Activated naive CD4-positive, alpha-beta T cell treated with anti-CD3 and anti-CD28 coated beads for 36 hours (primary cell): Measurements from ENCODE around the gene OSCP1. TPM values are rescaled to one million over a fixed set of nuclear protein-coding genes. Genes with fewer than 3 reads are reported as not detected.

Experiments
- CTCF ChIA-PET: fragments of 350-600 bp; sonication (Branson Sonifier 250); formaldehyde crosslinking; loops from one replicate; lab custom pipeline; 2021; ENCODE audit warnings: antibody characterized with exemption; lab: Charles Lee
- DNase-seq: peaks from one replicate; pipeline ENCODE4 v3.0.0-alpha.2; 2020
- H3K27ac Mint-ChIP-seq: one replicate; pipeline ENCODE4 v1.8.0; 2021; ENCODE audit warnings: mild to moderate bottlenecking, mixed read lengths
- H3K27me3 Mint-ChIP-seq: one replicate; pipeline ENCODE4 v1.8.0; 2021; ENCODE audit warnings: low read depth, mixed read lengths
- H3K36me3 Mint-ChIP-seq: one replicate; pipeline ENCODE4 v1.8.0; 2021; ENCODE audit warnings: low read depth, mixed read lengths
- H3K4me1 Mint-ChIP-seq: one replicate; pipeline ENCODE4 v1.8.0; 2021; ENCODE audit warnings: low read depth, mixed read lengths
- H3K4me3 Mint-ChIP-seq: one replicate; pipeline ENCODE4 v1.8.0; 2021; ENCODE audit warnings: mild to moderate bottlenecking, moderate library complexity, mixed read lengths
- H3K9me3 Mint-ChIP-seq: one replicate; pipeline ENCODE4 v1.8.0; 2021; ENCODE audit warnings: mixed read lengths
- intact Hi-C: fragments of 100-400 bp; cut with micrococcal nuclease; formaldehyde crosslinking; loops from one replicate; pipeline ENCODE4 v1.15.1; 2023
- total RNA-seq, 2 experiments: library from RNA; stranded (reverse); gene quantifications; one replicate each; pipeline ENCODE4 v1.2.3, GENCODE V29; 2021

OSCP1 gene
- total RNA-seq, 2 experiments from 2014 or later, result 2.2 to 2.6 TPM

GRCh38 chr1:36369061-36369861 lies 81.0 kb downstream of the OSCP1 start:
- intact Hi-C loops, result loop anchor here (1.0 to 2.0 kb wide), 7 partner anchors 18 to 220 kb away; partner anchors contain the start of genes EVA1B and TRAPPC3
- H3K4me1 Mint-ChIP-seq, result peaks cover 67% of the 10 kb centered on the region
- H3K9me3 Mint-ChIP-seq, result no peaks in the 10 kb centered on the region
- H3K27me3 Mint-ChIP-seq, result no peaks in the 10 kb centered on the region
- H3K4me3 Mint-ChIP-seq, result no peak overlapping the region
- peak; percentile 93 for DNase-seq
- CTCF ChIA-PET, result interaction anchor here (0.6 to 5.1 kb wide), 22 partner anchors 9 to 256 kb away, joined by 3 to 53 read pairs (median 4); partner anchors contain the start of genes LSM10, OSCP1 and TRAPPC3
- H3K36me3 Mint-ChIP-seq, result peaks cover 2% of the 10 kb centered on the region
- H3K27ac Mint-ChIP-seq, result peak overlapping the region; percentile 65

Other genes starting within 250 kb of the OSCP1 start
- 100 to 1,000 TPM; 128 to 133 TPM for gene THRAP3, start 226.0 kb downstream of the OSCP1 start, total RNA-seq
- gene SH3D21, start 144.1 kb downstream of the OSCP1 start, total RNA-seq, result 1 to 10 TPM; 2.3 to 2.7 TPM
- gene EVA1B, start 126.8 kb downstream of the OSCP1 start, total RNA-seq, result 1 to 10 TPM; 1.9 to 2.1 TPM
- gene STK40, start 64.5 kb downstream of the OSCP1 start, total RNA-seq, result 10 to 100 TPM; 39.6 to 40.6 TPM
- 10 to 100 TPM; 33.5 to 36.5 TPM for gene LSM10, start 52.5 kb downstream of the OSCP1 start, total RNA-seq
- 100 to 1,000 TPM; 122 to 141 TPM for gene MRPS15, start 13.9 kb upstream of the OSCP1 start, total RNA-seq
- gene CSF3R, start 32.5 kb upstream of the OSCP1 start, total RNA-seq, result under 1 TPM; 0.19 to 0.25 TPM